GM18517 (cell line): ENCODE data around the gene EFCAB8.
"Not testable (repeated sequence)": the region's sequence is repeated elsewhere in the genome, so short reads cannot be mapped to it uniquely, and the experiment has no call there.

Experiments
- ATAC-seq: cut with Tn5 transposase; IDR thresholded peaks from one replicate; pipeline ENCODE4 v1.9.1; 2021; ENCODE audit warnings: mild to moderate bottlenecking, moderate library complexity; ENCODE audit not compliant: unreplicated experiment

The EFCAB8 gene

DNA sequence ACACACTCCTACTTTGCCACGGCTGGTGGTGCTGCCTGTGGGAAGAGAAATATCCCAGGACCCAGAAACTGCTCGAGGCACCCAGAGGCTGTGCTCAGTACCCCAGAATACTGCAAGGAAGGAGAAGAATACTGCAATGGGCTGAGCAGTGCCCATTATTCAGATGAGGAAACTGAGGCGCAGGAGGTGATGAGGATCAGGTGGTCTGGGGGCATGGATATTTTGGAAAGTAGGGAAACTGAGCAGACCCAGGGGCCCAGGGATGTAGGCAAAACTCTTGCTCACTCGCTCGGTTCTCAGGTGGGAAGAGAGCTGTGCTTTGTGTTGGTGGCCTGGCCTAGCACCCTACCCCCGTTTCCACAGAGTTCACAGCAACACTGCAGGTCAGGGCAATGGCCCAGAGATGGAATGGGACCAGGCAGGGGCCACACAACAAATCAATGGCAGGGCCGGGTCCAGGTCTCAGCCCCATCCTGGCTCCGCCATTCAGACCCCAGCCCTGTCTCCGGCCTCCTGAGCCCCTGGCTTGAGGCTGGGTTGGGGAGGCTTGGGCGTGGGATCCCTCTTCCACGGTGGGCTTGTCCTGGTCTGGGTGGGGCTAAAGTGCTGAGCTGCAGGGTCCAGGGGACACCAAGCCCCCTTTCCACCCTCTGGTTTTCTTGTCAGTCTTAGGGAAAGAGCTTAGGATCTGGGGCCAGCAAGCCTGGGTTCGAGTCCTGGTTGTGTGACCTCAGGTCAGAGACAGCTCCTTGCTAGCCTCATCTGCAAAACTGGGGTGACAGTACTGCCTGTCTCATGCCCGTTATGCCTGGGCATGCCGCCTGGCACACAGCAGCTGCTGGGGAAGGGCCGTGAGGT, 111.6 kb downstream of the EFCAB8 start:
- no peak for ATAC-seq

GRCh38 chr20:32970973-32971300, 112.2 kb downstream of the EFCAB8 start:
- no peak for ATAC-seq

DNA sequence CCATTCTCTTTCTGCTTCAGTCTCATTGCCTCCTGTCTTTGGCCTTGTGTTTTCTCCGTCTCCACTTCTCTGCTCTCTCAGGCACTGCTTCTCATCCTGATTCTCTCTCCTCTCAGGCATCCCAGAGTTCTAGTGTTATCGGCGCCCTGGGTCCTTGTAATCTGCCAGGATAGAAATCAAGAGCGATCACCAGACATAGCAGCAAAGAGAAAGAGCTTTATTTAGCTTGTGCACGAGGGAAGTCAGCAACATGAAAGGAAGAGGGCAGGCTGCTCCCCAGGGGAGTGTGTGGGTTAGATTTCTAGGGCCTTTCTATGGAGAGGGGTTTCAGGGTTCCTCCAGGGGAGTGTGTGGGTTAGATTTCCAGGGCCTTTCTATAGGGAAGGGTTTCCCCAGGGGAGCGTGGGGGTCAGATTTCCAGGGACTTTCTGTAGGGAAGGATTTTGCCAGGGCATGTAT, 113.0 kb downstream of the EFCAB8 start:
- ATAC-seq: peak; percentile 24

DNA sequence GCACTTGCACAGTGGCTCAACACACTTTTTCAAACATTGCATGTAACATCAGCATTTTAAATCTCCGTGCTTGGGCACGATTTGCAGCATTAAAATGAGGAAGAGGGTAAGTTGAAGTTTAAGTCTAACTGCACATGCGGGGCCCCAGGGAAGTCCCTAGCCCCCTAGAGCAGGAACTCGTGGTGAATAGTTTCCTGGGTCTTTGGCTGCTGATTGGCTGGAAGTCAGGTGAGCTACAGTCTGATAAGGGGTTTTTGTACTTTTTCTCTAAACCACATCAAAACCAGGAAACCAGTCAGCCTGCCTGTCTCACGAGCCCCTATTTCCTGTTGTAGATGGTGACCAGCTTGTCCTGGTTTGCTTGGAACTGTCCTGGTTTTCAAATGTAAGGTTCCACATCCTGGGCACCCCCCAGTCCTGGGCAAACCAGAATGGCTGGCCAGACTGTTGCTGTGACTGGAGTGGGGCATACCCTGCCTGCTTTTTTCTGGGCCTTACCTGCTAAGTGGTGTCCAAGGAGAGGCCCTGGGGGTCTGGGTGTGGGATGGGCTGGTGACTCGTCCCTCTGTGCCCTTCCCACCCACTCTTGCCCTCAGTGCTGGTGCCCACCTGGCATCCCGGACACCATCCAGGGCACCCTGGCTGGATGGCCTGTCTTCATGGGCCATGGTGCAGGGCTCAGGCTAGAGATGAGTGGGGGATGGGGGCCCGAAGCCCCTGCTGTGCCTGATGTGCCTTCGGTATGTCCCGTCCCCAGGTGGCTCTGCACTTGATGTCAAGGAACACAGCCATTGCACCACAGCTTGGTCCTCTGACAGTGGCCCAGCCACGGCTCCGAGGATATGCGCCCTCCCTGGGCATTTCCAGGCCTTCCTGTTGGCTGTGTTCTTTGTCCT, 113.7 kb downstream of the EFCAB8 start:
- peak; percentile 77 for ATAC-seq

GRCh38 chr20:32973077-32973717, 114.5 kb downstream of the EFCAB8 start:
- no peak for ATAC-seq

DNA sequence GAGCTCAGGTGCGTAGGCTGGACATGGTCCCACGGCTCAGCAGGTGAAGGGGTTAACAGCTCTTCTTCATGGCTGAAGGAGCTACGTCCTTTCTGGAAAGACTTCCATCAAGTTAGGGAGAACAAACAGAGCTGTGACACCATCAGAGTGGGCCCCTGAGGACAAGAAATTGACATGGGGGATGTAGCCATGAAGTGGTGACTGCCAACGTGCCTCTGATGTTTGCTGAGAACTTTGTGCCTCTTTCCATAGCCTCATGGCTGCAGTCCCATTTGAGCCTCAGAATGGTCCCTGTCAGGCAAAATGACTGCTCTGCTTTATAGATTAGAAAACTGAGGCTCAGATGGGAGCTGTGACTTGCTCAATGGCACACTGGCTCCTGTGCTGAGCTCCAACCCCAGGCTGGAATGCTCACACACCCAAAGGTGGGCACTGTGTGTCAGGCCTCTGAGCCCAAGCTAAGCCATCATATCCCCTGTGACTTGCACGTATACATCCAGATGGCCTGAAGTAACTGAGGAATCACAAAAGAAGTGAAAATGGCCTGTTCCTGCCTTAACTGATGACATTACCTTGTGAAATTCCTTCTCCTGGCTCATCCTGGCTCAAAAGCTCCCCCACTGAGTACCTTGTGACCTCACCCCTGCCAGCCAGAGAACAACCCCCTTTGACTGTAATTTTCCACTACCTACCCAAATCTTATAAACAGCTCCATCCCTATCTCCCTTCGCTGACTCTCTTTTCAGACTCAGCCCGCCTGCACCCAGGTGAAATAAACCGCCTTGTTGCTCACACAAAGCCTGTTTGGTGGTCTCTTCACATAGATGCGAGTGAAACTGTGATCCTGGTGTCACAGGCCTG, 115.7 kb downstream of the EFCAB8 start:
- ATAC-seq: not testable (repeated sequence)

GRCh38 chr20:32975121-32975520, 116.4 kb downstream of the EFCAB8 start:
- not testable (repeated sequence) for ATAC-seq

GRCh38 chr20:32975698-32976674, 117.3 kb downstream of the EFCAB8 start:
- no peak for ATAC-seq

DNA sequence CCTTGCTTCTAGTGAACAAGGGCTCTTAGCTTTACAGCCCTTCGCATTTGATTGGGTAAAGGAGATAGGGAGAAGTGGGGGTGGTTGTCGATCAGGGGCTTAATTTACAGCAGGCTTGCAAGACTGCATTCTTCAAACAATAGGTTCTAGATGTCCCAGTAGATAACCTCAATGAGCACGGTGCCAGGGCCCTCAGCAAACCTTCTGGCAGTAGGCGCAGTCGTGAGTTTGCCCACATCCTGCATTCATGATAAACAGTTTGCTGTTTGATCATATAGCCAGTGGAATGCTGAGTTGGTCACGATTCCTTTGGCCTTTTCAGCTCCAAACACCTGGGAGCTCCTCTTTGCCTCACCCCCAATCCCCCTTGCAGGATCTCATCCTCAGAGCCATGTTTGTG, 118.0 kb downstream of the EFCAB8 start:
- no peak for ATAC-seq

- no peak for ATAC-seq
Measured at GRCh38 chr20:32977281-32978008, 118.7 kb downstream of the EFCAB8 start.

GRCh38 chr20:32978009-32978335, 119.2 kb downstream of the EFCAB8 start:
- ATAC-seq: no peak

- no peak for ATAC-seq
Measured at GRCh38 chr20:32979201-32979998, 120.7 kb downstream of the EFCAB8 start.

GRCh38 chr20:32980131-32980941, 121.6 kb downstream of the EFCAB8 start:
- ATAC-seq: no peak

GRCh38 chr20:32980990-32981389, 122.3 kb downstream of the EFCAB8 start:
- no peak for ATAC-seq

GRCh38 chr20:32982617-32983458, 124.1 kb downstream of the EFCAB8 start:
- ATAC-seq: no peak

- no peak for ATAC-seq
Measured at GRCh38 chr20:32983459-32984112, 124.9 kb downstream of the EFCAB8 start.
